HepG2 (cell line): Measurements from ENCODE around the gene CACNA1G. TPM values are rescaled to one million over a fixed set of nuclear protein-coding genes. Genes with fewer than 3 reads are reported as not detected.

ENCODE experiments used
- ATF7-NPFF ChIP-seq: sonication (generic); formaldehyde crosslinking; IDR thresholded peaks from 2 replicates; pipeline ENCODE4 v1.8.1; 2023; ENCODE audit warnings: mild to moderate bottlenecking, low read depth, missing genetic modification reagents, moderate library complexity
- CC2D1A ChIP-seq: sonication (generic); formaldehyde crosslinking; IDR thresholded peaks from 2 replicates; pipeline ENCODE4 v1.8.1; 2023; ENCODE audit warnings: mild to moderate bottlenecking, missing genetic modification reagents
- HOXA9 ChIP-seq: sonication (generic); formaldehyde crosslinking; IDR thresholded peaks from 2 replicates; pipeline ENCODE4 v1.8.1; 2022; ENCODE audit warnings: missing genetic modification reagents, mild to moderate bottlenecking, moderate library complexity, borderline replicate concordance
- KAT2B ChIP-seq: fragments of 150-350 bp; IDR thresholded peaks from 2 replicates; pipeline ENCODE4 v1.6.1; 2014; ENCODE audit warnings: low read depth, low read length, borderline replicate concordance
- KDM4B ChIP-seq: sonication (generic); formaldehyde crosslinking; IDR thresholded peaks from 2 replicates; pipeline ENCODE4 v1.4.0; 2020; ENCODE audit warnings: missing genetic modification reagents
- MTF2 ChIP-seq: sonication (generic); formaldehyde crosslinking; IDR thresholded peaks from 2 replicates; pipeline ENCODE4 v1.5.0; 2020; ENCODE audit warnings: missing genetic modification reagents, borderline replicate concordance
- PTBP1 ChIP-seq: fragments of 200-400 bp; formaldehyde crosslinking; IDR thresholded peaks from 2 replicates; pipeline ENCODE4 v1.6.1; 2018; ENCODE audit warnings: low read length, low read depth; ENCODE audit not compliant: poor library complexity, severe bottlenecking
- RFX1 ChIP-seq: fragments of 450-650 bp; IDR thresholded peaks from 2 replicates; pipeline ENCODE4 v1.6.1; 2017
- SIN3B ChIP-seq: fragments of 150-350 bp; IDR thresholded peaks from 2 replicates; pipeline ENCODE4 v1.6.1; 2014; ENCODE audit warnings: low read length
- SMARCE1 ChIP-seq: fragments of 450-650 bp; IDR thresholded peaks from 2 replicates; pipeline ENCODE4 v1.6.1; 2017; ENCODE audit warnings: borderline replicate concordance
- TAF1 ChIP-seq: sonication (generic); formaldehyde crosslinking; IDR thresholded peaks from 2 replicates; pipeline ENCODE4 v1.4.0; 2020; ENCODE audit warnings: missing genetic modification reagents
- TAF15 ChIP-seq: fragments of 200-400 bp; formaldehyde crosslinking; IDR thresholded peaks from one replicate; pipeline ENCODE4 v1.6.1; 2018; ENCODE audit warnings: mild to moderate bottlenecking, low read depth, low read length; ENCODE audit not compliant: poor library complexity, severe bottlenecking
- TARDBP ChIP-seq: sonication (generic); formaldehyde crosslinking; IDR thresholded peaks from 2 replicates; pipeline ENCODE4 v1.8.0; 2022; ENCODE audit warnings: mild to moderate bottlenecking, missing genetic modification reagents
- TCF12 ChIP-seq, 2 experiments: fragments of 450-650 bp in 1 of 2; sonication (generic) in 1 of 2; formaldehyde crosslinking in 1 of 2; IDR thresholded peaks; 2 replicates each; pipeline versions ENCODE4 v1.6.1 to v1.8.0; 2017 to 2022; ENCODE audit warnings: antibody characterized with exemption in 1 of 2, mild to moderate bottlenecking in 1 of 2, missing genetic modification reagents in 1 of 2, moderate library complexity in 1 of 2
- ZNF441 ChIP-seq: sonication (generic); formaldehyde crosslinking; IDR thresholded peaks from 2 replicates; pipeline ENCODE4 v1.7.0; 2021; ENCODE audit warnings: missing genetic modification reagents, borderline replicate concordance
- ZNF546 ChIP-seq: sonication (generic); formaldehyde crosslinking; conservative IDR thresholded peaks from 2 replicates; pipeline ENCODE4 v1.8.1; 2023; ENCODE audit warnings: mild to moderate bottlenecking, missing genetic modification reagents
- ZNF607 ChIP-seq: sonication (generic); formaldehyde crosslinking; IDR thresholded peaks from 2 replicates; pipeline ENCODE4 v1.5.1; 2020; ENCODE audit warnings: missing genetic modification reagents, mild to moderate bottlenecking, borderline replicate concordance
- ZNF768 ChIP-seq: sonication (generic); formaldehyde crosslinking; IDR thresholded peaks from 2 replicates; pipeline ENCODE4 v1.4.0; 2020; ENCODE audit warnings: missing genetic modification reagents
- polyA plus RNA-seq, 8 experiments: library from polyadenylated mRNA; depleted of rRNA in 3 of 8; stranded (reverse) in 7 of 8; unstranded in 1 of 8; fragments of >200 nt; fragmentation: Illumina TruSeq in 4 of 8; extraction: Trizol in 4 of 8; gene quantifications; 2 replicates each; pipeline versions ENCODE4 v1.2.1 to v1.2.3, GENCODE V29; 2011 to 2016; ENCODE audit warnings: low read depth in 4 of 8, missing spikeins in 1 of 8, mixed read lengths in 1 of 8; ENCODE audit not compliant: insufficient read depth in 1 of 8
- total RNA-seq, 5 experiments: library from RNA; depleted of rRNA; stranded (reverse); fragments of >200 nt; fragmentation: Illumina TruSeq; extraction: Trizol; gene quantifications; 2 replicates each; pipeline ENCODE4 v1.2.3, GENCODE V29; 2016; ENCODE audit warnings: low read depth in 1 of 5
- TF ChIP-seq, protein P1 (sequence below): IDR thresholded peaks from 2 replicates; pipeline ENCODE4 v1.6.1; 2016; ENCODE audit warnings: low read depth, missing genetic modification reagents, missing compliant biosample characterization
- TF ChIP-seq, protein P2 (sequence below): sonication (generic); formaldehyde crosslinking; IDR thresholded peaks from 2 replicates; pipeline ENCODE4 v1.5.0; 2020; ENCODE audit warnings: mild to moderate bottlenecking, missing genetic modification reagents
- TF ChIP-seq, protein P3 (sequence below): sonication (generic); formaldehyde crosslinking; IDR thresholded peaks from 2 replicates; pipeline ENCODE4 v1.5.0; 2020; ENCODE audit warnings: missing genetic modification reagents, mild to moderate bottlenecking, borderline replicate concordance

CACNA1G gene
- total and polyA plus RNA-seq, 2 of the 13 experiments (the other 11 are each of a cell fraction or from before 2014, with no cell fraction given) = 0.02 TPM; not detected in 1

DNA sequence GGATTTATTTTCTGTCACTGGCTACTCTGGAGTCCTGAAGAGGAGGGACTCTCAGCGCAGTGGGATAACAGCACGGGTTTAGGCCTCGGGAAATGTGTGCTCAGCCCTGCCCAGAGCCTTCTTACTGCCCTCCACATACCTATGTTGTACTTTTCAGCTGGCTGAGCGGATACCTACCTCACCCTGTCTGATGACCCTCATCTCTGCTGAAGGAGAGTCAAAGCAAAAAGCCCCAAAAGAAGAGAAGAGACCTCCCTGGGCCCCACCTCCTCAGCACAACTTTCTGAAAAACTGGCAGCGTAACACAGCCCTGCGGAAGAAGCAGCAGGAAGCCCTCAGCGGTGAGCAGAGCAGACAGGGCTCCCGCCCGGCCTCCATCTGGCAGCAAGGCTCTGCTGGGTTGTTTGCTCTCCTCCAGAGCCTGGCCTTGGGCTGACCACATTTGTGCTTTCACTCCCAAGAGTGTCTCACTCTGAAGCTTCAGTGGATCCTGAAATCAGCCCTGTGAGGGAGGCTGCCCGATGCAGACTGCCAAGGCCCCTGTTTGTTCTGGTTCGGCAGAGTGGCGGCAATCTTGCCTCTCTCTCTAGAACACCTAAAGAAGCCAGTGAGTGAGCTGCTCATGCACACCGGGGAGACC lies 42.0 kb upstream of the CACNA1G start (continued):
- TF ChIP-seq TAF1 (CRISPR knock-in tag) (peak; percentile 24; the same call in 1 of the 2 replicates), HOXA9 (CRISPR knock-in tag) (no peak), SMARCE1 (no peak), TAF15 (no peak), ZNF441 (CRISPR knock-in tag) (no peak), ZNF607 (CRISPR knock-in tag) (no peak), TCF12 (IDR thresholded peaks at IDR 0.05) (no peak), TCF12 (CRISPR knock-in tag; IDR thresholded peaks at IDR 0.05) (no peak), PTBP1 (no peak), RFX1 (no peak), ZNF768 (CRISPR knock-in tag) (peak; percentile 60; the same call in 1 of the 2 replicates), TARDBP (0 out of 2 replicates have a peak, but pooled peaks have one; percentile 19), SIN3B (no peak), KDM4B (CRISPR knock-in tag) (0 out of 2 replicates have a peak, but pooled peaks have one; percentile 68), MTF2 (CRISPR knock-in tag) (no peak), KAT2B (no peak), CC2D1A (CRISPR knock-in tag) (0 out of 2 replicates have a peak, but pooled peaks have one; percentile 24), ATF7-NPFF (CRISPR knock-in tag) (0 out of 2 replicates have a peak, but pooled peaks have one; percentile 10), ZNF546 (CRISPR knock-in tag) (peak; percentile 84; the same call in 1 of the 2 replicates)
- TF ChIP-seq, protein P1, sequence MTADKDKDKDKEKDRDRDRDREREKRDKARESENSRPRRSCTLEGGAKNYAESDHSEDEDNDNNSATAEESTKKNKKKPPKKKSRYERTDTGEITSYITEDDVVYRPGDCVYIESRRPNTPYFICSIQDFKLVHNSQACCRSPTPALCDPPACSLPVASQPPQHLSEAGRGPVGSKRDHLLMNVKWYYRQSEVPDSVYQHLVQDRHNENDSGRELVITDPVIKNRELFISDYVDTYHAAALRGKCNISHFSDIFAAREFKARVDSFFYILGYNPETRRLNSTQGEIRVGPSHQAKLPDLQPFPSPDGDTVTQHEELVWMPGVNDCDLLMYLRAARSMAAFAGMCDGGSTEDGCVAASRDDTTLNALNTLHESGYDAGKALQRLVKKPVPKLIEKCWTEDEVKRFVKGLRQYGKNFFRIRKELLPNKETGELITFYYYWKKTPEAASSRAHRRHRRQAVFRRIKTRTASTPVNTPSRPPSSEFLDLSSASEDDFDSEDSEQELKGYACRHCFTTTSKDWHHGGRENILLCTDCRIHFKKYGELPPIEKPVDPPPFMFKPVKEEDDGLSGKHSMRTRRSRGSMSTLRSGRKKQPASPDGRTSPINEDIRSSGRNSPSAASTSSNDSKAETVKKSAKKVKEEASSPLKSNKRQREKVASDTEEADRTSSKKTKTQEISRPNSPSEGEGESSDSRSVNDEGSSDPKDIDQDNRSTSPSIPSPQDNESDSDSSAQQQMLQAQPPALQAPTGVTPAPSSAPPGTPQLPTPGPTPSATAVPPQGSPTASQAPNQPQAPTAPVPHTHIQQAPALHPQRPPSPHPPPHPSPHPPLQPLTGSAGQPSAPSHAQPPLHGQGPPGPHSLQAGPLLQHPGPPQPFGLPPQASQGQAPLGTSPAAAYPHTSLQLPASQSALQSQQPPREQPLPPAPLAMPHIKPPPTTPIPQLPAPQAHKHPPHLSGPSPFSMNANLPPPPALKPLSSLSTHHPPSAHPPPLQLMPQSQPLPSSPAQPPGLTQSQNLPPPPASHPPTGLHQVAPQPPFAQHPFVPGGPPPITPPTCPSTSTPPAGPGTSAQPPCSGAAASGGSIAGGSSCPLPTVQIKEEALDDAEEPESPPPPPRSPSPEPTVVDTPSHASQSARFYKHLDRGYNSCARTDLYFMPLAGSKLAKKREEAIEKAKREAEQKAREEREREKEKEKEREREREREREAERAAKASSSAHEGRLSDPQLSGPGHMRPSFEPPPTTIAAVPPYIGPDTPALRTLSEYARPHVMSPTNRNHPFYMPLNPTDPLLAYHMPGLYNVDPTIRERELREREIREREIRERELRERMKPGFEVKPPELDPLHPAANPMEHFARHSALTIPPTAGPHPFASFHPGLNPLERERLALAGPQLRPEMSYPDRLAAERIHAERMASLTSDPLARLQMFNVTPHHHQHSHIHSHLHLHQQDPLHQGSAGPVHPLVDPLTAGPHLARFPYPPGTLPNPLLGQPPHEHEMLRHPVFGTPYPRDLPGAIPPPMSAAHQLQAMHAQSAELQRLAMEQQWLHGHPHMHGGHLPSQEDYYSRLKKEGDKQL (CRISPR knock-in tag) = no peak
- TF ChIP-seq, protein P2, sequence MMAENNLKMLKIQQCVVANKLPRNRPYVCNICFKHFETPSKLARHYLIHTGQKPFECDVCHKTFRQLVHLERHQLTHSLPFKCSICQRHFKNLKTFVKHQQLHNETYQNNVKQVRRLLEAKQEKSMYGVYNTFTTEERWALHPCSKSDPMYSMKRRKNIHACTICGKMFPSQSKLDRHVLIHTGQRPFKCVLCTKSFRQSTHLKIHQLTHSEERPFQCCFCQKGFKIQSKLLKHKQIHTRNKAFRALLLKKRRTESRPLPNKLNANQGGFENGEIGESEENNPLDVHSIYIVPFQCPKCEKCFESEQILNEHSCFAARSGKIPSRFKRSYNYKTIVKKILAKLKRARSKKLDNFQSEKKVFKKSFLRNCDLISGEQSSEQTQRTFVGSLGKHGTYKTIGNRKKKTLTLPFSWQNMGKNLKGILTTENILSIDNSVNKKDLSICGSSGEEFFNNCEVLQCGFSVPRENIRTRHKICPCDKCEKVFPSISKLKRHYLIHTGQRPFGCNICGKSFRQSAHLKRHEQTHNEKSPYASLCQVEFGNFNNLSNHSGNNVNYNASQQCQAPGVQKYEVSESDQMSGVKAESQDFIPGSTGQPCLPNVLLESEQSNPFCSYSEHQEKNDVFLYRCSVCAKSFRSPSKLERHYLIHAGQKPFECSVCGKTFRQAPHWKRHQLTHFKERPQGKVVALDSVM (CRISPR knock-in tag) = peak; percentile 62; the same call in 1 of the 2 replicates
- TF ChIP-seq, protein P3, sequence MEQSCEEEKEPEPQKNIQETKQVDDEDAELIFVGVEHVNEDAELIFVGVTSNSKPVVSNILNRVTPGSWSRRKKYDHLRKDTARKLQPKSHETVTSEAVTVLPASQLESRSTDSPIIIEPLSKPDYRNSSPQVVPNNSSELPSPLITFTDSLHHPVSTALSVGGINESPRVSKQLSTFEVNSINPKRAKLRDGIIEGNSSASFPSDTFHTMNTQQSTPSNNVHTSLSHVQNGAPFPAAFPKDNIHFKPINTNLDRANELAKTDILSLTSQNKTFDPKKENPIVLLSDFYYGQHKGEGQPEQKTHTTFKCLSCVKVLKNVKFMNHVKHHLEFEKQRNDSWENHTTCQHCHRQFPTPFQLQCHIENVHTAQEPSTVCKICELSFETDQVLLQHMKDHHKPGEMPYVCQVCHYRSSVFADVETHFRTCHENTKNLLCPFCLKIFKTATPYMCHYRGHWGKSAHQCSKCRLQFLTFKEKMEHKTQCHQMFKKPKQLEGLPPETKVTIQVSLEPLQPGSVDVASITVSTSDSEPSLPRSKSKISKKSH = 0 out of 2 replicates have a peak, but pooled peaks have one; percentile 32
